ENCODE data around the gene SLC6A19.

- TF ChIP-seq CTCF (IDR thresholded peaks at IDR 0.05), result no peak
- TF ChIP-seq POLR2A (IDR thresholded peaks at IDR 0.05), result no peak
Measured at GRCh38 chr5:1184163-1184470, 17.3 kb upstream of the SLC6A19 start.

All from prostate gland (tissue), 2 donors.